Endothelial cell of hepatic sinusoid (primary cell): ENCODE measurements around the gene CUL9.

ENCODE experiments used
- in situ Hi-C: cut with HindIII; loops from 2 replicates; pipeline ENCODE4 v1.10.0; 2017; ENCODE audit warnings: low sequenced_read_pairs

The CUL9 gene

GRCh38 chr6:43181942-43182860 is at the start of gene CUL9:
CUL9 (plus strand) TSS chr6:43182196; CDS start chr6:43184311, 2,115 bp downstream.
- in situ Hi-C loops, result loop anchor here (5.0 kb wide), 1 partner anchor 35 kb away; no protein-coding TSS in a partner anchor

- in situ Hi-C loops, result loop anchor here (25.0 kb wide), 1 partner anchor 251 kb away; the partner anchor contains the start of gene RPL7L1
Observed at GRCh38 chr6:43138267-43138666, 43.7 kb upstream of the CUL9 start.

- in situ Hi-C loops, result loop anchor here (25.0 kb wide), 1 partner anchor 253 kb away; the partner anchor contains the start of gene RPL7L1
Observed at GRCh38 chr6:43139973-43140372, 42.0 kb upstream of the CUL9 start.

GRCh38 chr6:43141644-43142043 is 40.4 kb upstream of the CUL9 start:
- in situ Hi-C loops, result loop anchor here (25.0 kb wide), 1 partner anchor 254 kb away; the partner anchor contains the start of gene RPL7L1

- in situ Hi-C loops, result loop anchor here (25.0 kb wide), 1 partner anchor 255 kb away; the partner anchor contains the start of gene RPL7L1
Observed at GRCh38 chr6:43142101-43142500, 39.9 kb upstream of the CUL9 start.

GRCh38 chr6:43143235-43144128 is 38.5 kb upstream of the CUL9 start:
- in situ Hi-C loops, result loop anchor here (25.0 kb wide), 1 partner anchor 256 kb away; the partner anchor contains the start of gene RPL7L1

- in situ Hi-C loops, result loop anchor here (5.0 to 25.0 kb wide), 2 partner anchors 52 to 258 kb away; partner anchors contain the start of gene RPL7L1
Observed at GRCh38 chr6:43144879-43145278, 37.1 kb upstream of the CUL9 start.

GRCh38 chr6:43146261-43146660 is 35.7 kb upstream of the CUL9 start:
- in situ Hi-C loops, result loop anchor here (5.0 to 25.0 kb wide), 2 partner anchors 51 to 259 kb away; partner anchors contain the start of gene RPL7L1

- in situ Hi-C loops, result loop anchor here (5.0 to 25.0 kb wide), 2 partner anchors 50 to 260 kb away; partner anchors contain the start of gene RPL7L1
Observed at GRCh38 chr6:43146709-43147688, 35.0 kb upstream of the CUL9 start.

- in situ Hi-C loops, result loop anchor here (5.0 to 25.0 kb wide), 2 partner anchors 49 to 261 kb away; partner anchors contain the start of gene RPL7L1
Observed at GRCh38 chr6:43147691-43148477, 34.1 kb upstream of the CUL9 start.

GRCh38 chr6:43149265-43149664 is 32.7 kb upstream of the CUL9 start:
- in situ Hi-C loops, result loop anchor here (5.0 to 25.0 kb wide), 2 partner anchors 48 to 262 kb away; partner anchors contain the start of gene RPL7L1

GRCh38 chr6:43150051-43150751 is 31.8 kb upstream of the CUL9 start:
- in situ Hi-C loops, result no loop called here

GRCh38 chr6:43159599-43159998 is 22.4 kb upstream of the CUL9 start:
- in situ Hi-C loops, result no loop called here

GRCh38 chr6:43163899-43164298 is 18.1 kb upstream of the CUL9 start:
- in situ Hi-C loops, result no loop called here

GRCh38 chr6:43170417-43170930 is 11.5 kb upstream of the CUL9 start:
- in situ Hi-C loops, result no loop called here

- in situ Hi-C loops, result no loop called here
Observed at GRCh38 chr6:43170931-43171706, 10.9 kb upstream of the CUL9 start, which contains the start of gene SRF. SRF (plus strand) TSS chr6:43171269; CDS start chr6:43171657, 388 bp downstream.

- in situ Hi-C loops, result no loop called here
Observed at GRCh38 chr6:43171707-43172103, 10.3 kb upstream of the CUL9 start.
